HepG2 (cell line): ENCODE measurements around the gene VAMP8. TPM values are rescaled to one million over a fixed set of nuclear protein-coding genes. Genes with fewer than 3 reads are reported as not detected.

ENCODE experiments used
- ATAC-seq: fragments of 200-7000 bp; cut with Tn5 transposase; 3 replicates; pipeline ENCODE4 v1.9.1; 2020; ENCODE audit warnings: mild to moderate bottlenecking, moderate library complexity
- BruUV-seq: library from RNA; stranded (reverse); fragments of 400-500 nt; replicated peaks from 2 replicates; lab custom pipeline; 2021; lab: Mats Ljungman, UMichigan
- CTCF ChIA-PET: fragments of 300-600 bp; formaldehyde crosslinking; extraction: SDS; loops from one replicate; lab custom pipeline; 2021; ENCODE audit warnings: low total read pairs, inconsistent platforms, low intra/inter-chr PET ratio; lab: Yijun Ruan, JAX
- POLR2A ChIA-PET: fragments of 350-600 bp; sonication (Branson Sonifier 250); formaldehyde crosslinking; loops from one replicate; lab custom pipeline; 2020; ENCODE audit warnings: antibody characterized with exemption, inconsistent platforms; lab: Yijun Ruan, JAX
- DNase-seq: peaks from one replicate; pipeline ENCODE4 v3.0.0-alpha.2; 2015; ENCODE audit warnings: low spot score
- FAIRE-seq: peaks from 3 replicates; lab custom pipeline; 2011; peaks lifted over from hg19 to GRCh38; lab: Jason Lieb, UNC
- H2AFZ ChIP-seq: one replicate; pipeline ENCODE4 v1.6.1; 2011; ENCODE audit warnings: low read length, inconsistent platforms
- H3K27ac ChIP-seq: fragments of 300-600 bp; 3 replicates; pipeline ENCODE4 v1.8.0; 2011; ENCODE audit warnings: mixed run types, mild to moderate bottlenecking, mixed read lengths, low read length, inconsistent platforms; ENCODE audit not compliant: insufficient read depth; ENCODE audit errors: extremely low read length
- H3K27me3 ChIP-seq, 2 experiments: fragments of 200-600 bp in 1 of 2; 2 replicates in 1 of 2; 3 replicates in 1 of 2; pipeline versions ENCODE4 v1.6.0 to v1.8.0; 2011; ENCODE audit warnings: low read length in 2 of 2, mild to moderate bottlenecking in 2 of 2, moderate library complexity in 2 of 2, inconsistent platforms in 1 of 2; ENCODE audit not compliant: insufficient read depth in 2 of 2, control insufficient read depth in 1 of 2
- H3K36me3 ChIP-seq, 2 experiments: fragments of 200-600 bp in 1 of 2; replicated peaks in 1 of 2; 2 replicates in 1 of 2; 3 replicates in 1 of 2; pipeline versions ENCODE4 v1.5.1 to v1.8.0; 2011; ENCODE audit warnings: low read length in 2 of 2, inconsistent platforms in 1 of 2; ENCODE audit not compliant: insufficient read depth in 2 of 2, control insufficient read depth in 1 of 2
- H3K4me1 ChIP-seq: 2 replicates; pipeline ENCODE4 v1.5.1; 2012; ENCODE audit warnings: low read length, inconsistent platforms; ENCODE audit not compliant: insufficient read depth
- H3K4me2 ChIP-seq: 2 replicates; pipeline ENCODE4 v1.6.0; 2011; ENCODE audit warnings: low read depth, low read length, inconsistent platforms
- H3K4me3 ChIP-seq, 3 experiments: fragments of 200-600 bp in 1 of 3; sonication (generic), shearing (Covaris generic) in 1 of 3; replicated peaks in 1 of 3; 2 replicates each; pipeline ENCODE4 v1.5.1; 2011 to 2016; ENCODE audit warnings: low read length in 3 of 3, inconsistent platforms in 2 of 3, low read depth in 2 of 3, mild to moderate bottlenecking in 2 of 3, control low read depth in 1 of 3, mixed read lengths in 1 of 3; ENCODE audit not compliant: insufficient read depth in 1 of 3
- H3K79me2 ChIP-seq: one replicate; pipeline ENCODE4 v1.6.1; 2011; ENCODE audit warnings: low read length, inconsistent platforms; ENCODE audit not compliant: insufficient read depth
- H3K9ac ChIP-seq: 2 replicates; pipeline ENCODE4 v1.6.0; 2011; ENCODE audit warnings: mild to moderate bottlenecking, low read depth, low read length, inconsistent platforms; ENCODE audit not compliant: insufficient read depth
- H3K9me3 ChIP-seq: 2 replicates; pipeline ENCODE4 v1.5.1; 2012; ENCODE audit warnings: mild to moderate bottlenecking, low read length
- H4K20me1 ChIP-seq: 2 replicates; pipeline ENCODE4 v1.6.0; 2011; ENCODE audit warnings: inconsistent platforms, mild to moderate bottlenecking, low read length, moderate library complexity; ENCODE audit not compliant: insufficient read depth
- AGO1 ChIP-seq: fragments of 200-400 bp; formaldehyde crosslinking; IDR thresholded peaks from 2 replicates; pipeline ENCODE4 v1.6.1; 2017; ENCODE audit warnings: mild to moderate bottlenecking, low read depth, low read length, moderate library complexity; ENCODE audit not compliant: poor library complexity, severe bottlenecking
- DMAP1 ChIP-seq: IDR thresholded peaks from 2 replicates; pipeline ENCODE4 v1.6.1; 2016
- EHMT2 ChIP-seq: fragments of 200-600 bp; sonication (generic); IDR thresholded peaks from 2 replicates; pipeline ENCODE4 v1.7.0; 2017; ENCODE audit warnings: antibody characterized with exemption, low read depth, low read length, borderline replicate concordance
- ELF3 ChIP-seq: IDR thresholded peaks from 2 replicates; pipeline ENCODE4 v1.6.1; 2016; ENCODE audit warnings: missing genetic modification reagents, missing compliant biosample characterization
- HDAC6 ChIP-seq: fragments of 200-600 bp; sonication (generic); IDR thresholded peaks from 2 replicates; pipeline ENCODE4 v1.7.0; 2017; ENCODE audit warnings: mild to moderate bottlenecking, antibody characterized with exemption, low read length, low read depth
- HNRNPH1 ChIP-seq: fragments of 200-400 bp; formaldehyde crosslinking; optimal IDR thresholded peaks from 2 replicates; pipeline ENCODE3; 2017; ENCODE audit warnings: mild to moderate bottlenecking, low read depth, low read length
- KAT8 ChIP-seq: IDR thresholded peaks from 2 replicates; pipeline ENCODE4 v1.6.1; 2016; ENCODE audit warnings: missing genetic modification reagents, missing compliant biosample characterization
- KDM2A ChIP-seq: sonication (generic); formaldehyde crosslinking; IDR thresholded peaks from 2 replicates; pipeline ENCODE4 v1.4.0; 2020; ENCODE audit warnings: low read depth, missing genetic modification reagents, borderline replicate concordance
- PRPF4 ChIP-seq: fragments of 200-400 bp; formaldehyde crosslinking; IDR thresholded peaks from 2 replicates; pipeline ENCODE4 v1.6.1; 2016; ENCODE audit warnings: low read length, low read depth; ENCODE audit not compliant: poor library complexity, severe bottlenecking
- SMAD3 ChIP-seq: sonication (generic); formaldehyde crosslinking; IDR thresholded peaks from 2 replicates; pipeline ENCODE4 v1.4.0; 2020; ENCODE audit warnings: missing genetic modification reagents
- ZBTB20 ChIP-seq: sonication (generic); formaldehyde crosslinking; IDR thresholded peaks from 2 replicates; pipeline ENCODE4 v1.8.1; 2023; ENCODE audit warnings: missing genetic modification reagents, low read depth, mild to moderate bottlenecking, borderline replicate concordance
- ZNF737 ChIP-seq: sonication (generic); formaldehyde crosslinking; IDR thresholded peaks from 2 replicates; pipeline ENCODE4 v1.5.0; 2020; ENCODE audit warnings: missing genetic modification reagents, mild to moderate bottlenecking, borderline replicate concordance
- WGBS: methylation state at CpG from one replicate; pipeline ENCODE4 v1.1.6; 2017; ENCODE audit warnings: low lambda C conversion rate; 5-methylcytosine and 5-hydroxymethylcytosine counted together
- in situ Hi-C: cut with HindIII; loops from 2 replicates; pipeline ENCODE4 v1.10.0; 2017; ENCODE audit warnings: low pct_unique_long_range_greater_than_20kb; ENCODE audit not compliant: extremely low pct_ligation_motif_present
- intact Hi-C: fragments of 100-400 bp; cut with micrococcal nuclease; formaldehyde crosslinking; loops from one replicate; pipeline ENCODE4 v1.10.0; 2022; ENCODE audit not compliant: unreplicated experiment
- polyA plus RNA-seq, 8 experiments: library from polyadenylated mRNA; depleted of rRNA in 3 of 8; stranded (reverse) in 7 of 8; unstranded in 1 of 8; fragments of >200 nt; fragmentation: Illumina TruSeq in 4 of 8; extraction: Trizol in 4 of 8; gene quantifications; 2 replicates each; pipeline versions ENCODE4 v1.2.1 to v1.2.3, GENCODE V29; 2011 to 2016; ENCODE audit warnings: low read depth in 4 of 8, missing spikeins in 1 of 8, mixed read lengths in 1 of 8; ENCODE audit not compliant: insufficient read depth in 1 of 8
- total RNA-seq, 5 experiments: library from RNA; depleted of rRNA; stranded (reverse); fragments of >200 nt; fragmentation: Illumina TruSeq; extraction: Trizol; gene quantifications; 2 replicates each; pipeline ENCODE4 v1.2.3, GENCODE V29; 2016; ENCODE audit warnings: low read depth in 1 of 5
- TF ChIP-seq, protein P1 (sequence below), 2 experiments: sonication (generic) in 1 of 2; formaldehyde crosslinking in 1 of 2; IDR thresholded peaks; 2 replicates each; pipeline versions ENCODE4 v1.4.0 to v1.6.1; 2018 to 2020; ENCODE audit warnings: missing genetic modification reagents in 2 of 2, borderline replicate concordance in 1 of 2, low read depth in 1 of 2, mild to moderate bottlenecking in 1 of 2, missing biosample characterization in 1 of 2
- TF ChIP-seq, protein P2 (sequence below): sonication (generic); formaldehyde crosslinking; IDR thresholded peaks from 2 replicates; pipeline ENCODE4 v1.4.0; 2020; ENCODE audit warnings: missing genetic modification reagents, borderline replicate concordance

Gene VAMP8
- total and polyA plus RNA-seq, 2 of the 13 experiments (the other 11 are each of a cell fraction or from before 2014, with no cell fraction given): 83.3 to 157 TPM

DNA sequence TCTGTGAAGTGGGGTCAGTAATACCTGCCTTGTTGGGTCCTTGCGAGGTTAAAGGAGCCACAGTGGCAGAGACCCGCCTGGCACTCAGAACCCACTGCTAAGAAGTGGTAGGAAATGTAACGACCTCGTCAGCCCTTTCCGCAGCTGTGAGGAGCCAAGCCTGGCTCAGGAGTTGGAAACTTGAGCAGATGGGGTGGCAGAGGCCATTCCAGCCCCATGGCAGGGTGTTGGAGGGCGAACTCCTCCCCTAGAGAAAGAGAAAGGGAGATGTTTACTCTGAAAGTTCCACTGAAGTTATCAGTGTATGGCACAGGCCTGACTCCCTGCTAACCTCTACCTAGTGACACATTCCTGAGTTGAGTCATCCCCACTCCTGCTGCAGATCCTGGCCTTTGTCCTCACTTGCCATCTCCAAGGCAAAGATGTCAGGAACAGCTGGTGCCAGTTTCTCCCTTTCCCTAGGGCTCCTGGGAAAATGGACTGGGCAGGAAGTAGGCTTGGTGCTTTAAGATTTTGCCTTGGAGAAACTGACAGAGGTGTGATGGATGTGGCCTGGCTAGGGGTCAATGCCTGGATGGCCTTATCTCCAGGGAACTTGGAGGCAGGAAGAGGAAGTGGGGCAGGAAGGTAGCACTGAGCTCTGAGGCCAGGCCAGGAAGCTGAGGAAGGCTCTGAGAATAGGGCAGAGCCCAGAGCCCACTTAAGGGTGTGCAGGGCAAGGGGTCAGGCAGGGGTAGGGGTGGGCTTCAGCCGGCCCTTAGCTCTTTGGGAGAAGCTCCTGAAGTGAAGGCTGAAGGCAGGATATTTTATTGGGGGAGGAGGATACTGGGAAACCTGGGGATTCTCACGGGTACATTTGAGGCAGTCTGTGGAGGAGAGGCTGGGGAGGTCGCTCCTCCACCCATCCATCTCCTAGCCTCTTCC lies 7.7 kb downstream of the VAMP8 start:
- H3K27ac ChIP-seq: peak overlapping the region; percentile 99
- peak overlapping the region; percentile 64 to 83 (median 65) for H3K4me3 ChIP-seq
- CTCF ChIA-PET: no interaction called here
- ATAC-seq (peak; percentile 88), DNase-seq (peak; percentile 96), FAIRE-seq (peak; percentile 97)
- BruUV-seq: TSS peak; percentile 82
- peak overlapping the region; percentile 96 for H3K9ac ChIP-seq
- peaks cover 0 to 7% of the 10 kb centered on the region in 2 experiments; a peak in 4 of 5 replicates for H3K36me3 ChIP-seq
- peak overlapping the region; percentile 100 for H3K4me2 ChIP-seq
- in situ Hi-C loops (no loop called here), intact Hi-C loops (loop anchor here (1.0 to 2.0 kb wide), 5 partner anchors 8 to 32 kb away; partner anchors contain the start of genes RNF181, TMEM150A, USP39 and VAMP8)
- 15% methylated on average over 9 of the region's 9 CpGs for WGBS
- H3K79me2 ChIP-seq: no peaks in the 10 kb centered on the region
- H3K27me3 ChIP-seq: no peaks in the 10 kb centered on the region
- H3K9me3 ChIP-seq: no peaks in the 10 kb centered on the region
- H4K20me1 ChIP-seq: no peaks in the 10 kb centered on the region
- H3K4me1 ChIP-seq: peaks cover 80% of the 10 kb centered on the region
- POLR2A ChIA-PET: interaction anchor here (0.6 to 22.7 kb wide), 17 partner anchors 8 to 259 kb away, joined by 3 to 795 read pairs (median 4); partner anchors contain the start of genes C2orf68, GGCX, MAT2A and RNF181
- H2AFZ ChIP-seq: no peak overlapping the region
- peak; percentile 72; the same call in 1 of the 2 replicates for TF ChIP-seq DMAP1 (CRISPR knock-in tag)
- TF ChIP-seq, protein P1, sequence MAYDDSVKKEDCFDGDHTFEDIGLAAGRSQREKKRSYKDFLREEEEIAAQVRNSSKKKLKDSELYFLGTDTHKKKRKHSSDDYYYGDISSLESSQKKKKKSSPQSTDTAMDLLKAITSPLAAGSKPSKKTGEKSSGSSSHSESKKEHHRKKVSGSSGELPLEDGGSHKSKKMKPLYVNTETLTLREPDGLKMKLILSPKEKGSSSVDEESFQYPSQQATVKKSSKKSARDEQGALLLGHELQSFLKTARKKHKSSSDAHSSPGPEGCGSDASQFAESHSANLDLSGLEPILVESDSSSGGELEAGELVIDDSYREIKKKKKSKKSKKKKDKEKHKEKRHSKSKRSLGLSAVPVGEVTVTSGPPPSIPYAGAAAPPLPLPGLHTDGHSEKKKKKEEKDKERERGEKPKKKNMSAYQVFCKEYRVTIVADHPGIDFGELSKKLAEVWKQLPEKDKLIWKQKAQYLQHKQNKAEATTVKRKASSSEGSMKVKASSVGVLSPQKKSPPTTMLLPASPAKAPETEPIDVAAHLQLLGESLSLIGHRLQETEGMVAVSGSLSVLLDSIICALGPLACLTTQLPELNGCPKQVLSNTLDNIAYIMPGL (CRISPR knock-in tag; IDR thresholded peaks at IDR 0.05; ENCODE audit: borderline replicate concordance in 1 of 2, low read depth in 1 of 2): peak in 1 of 2 experiments; percentile 57; a peak in 3 of 4 replicates
- TF ChIP-seq, protein P2, sequence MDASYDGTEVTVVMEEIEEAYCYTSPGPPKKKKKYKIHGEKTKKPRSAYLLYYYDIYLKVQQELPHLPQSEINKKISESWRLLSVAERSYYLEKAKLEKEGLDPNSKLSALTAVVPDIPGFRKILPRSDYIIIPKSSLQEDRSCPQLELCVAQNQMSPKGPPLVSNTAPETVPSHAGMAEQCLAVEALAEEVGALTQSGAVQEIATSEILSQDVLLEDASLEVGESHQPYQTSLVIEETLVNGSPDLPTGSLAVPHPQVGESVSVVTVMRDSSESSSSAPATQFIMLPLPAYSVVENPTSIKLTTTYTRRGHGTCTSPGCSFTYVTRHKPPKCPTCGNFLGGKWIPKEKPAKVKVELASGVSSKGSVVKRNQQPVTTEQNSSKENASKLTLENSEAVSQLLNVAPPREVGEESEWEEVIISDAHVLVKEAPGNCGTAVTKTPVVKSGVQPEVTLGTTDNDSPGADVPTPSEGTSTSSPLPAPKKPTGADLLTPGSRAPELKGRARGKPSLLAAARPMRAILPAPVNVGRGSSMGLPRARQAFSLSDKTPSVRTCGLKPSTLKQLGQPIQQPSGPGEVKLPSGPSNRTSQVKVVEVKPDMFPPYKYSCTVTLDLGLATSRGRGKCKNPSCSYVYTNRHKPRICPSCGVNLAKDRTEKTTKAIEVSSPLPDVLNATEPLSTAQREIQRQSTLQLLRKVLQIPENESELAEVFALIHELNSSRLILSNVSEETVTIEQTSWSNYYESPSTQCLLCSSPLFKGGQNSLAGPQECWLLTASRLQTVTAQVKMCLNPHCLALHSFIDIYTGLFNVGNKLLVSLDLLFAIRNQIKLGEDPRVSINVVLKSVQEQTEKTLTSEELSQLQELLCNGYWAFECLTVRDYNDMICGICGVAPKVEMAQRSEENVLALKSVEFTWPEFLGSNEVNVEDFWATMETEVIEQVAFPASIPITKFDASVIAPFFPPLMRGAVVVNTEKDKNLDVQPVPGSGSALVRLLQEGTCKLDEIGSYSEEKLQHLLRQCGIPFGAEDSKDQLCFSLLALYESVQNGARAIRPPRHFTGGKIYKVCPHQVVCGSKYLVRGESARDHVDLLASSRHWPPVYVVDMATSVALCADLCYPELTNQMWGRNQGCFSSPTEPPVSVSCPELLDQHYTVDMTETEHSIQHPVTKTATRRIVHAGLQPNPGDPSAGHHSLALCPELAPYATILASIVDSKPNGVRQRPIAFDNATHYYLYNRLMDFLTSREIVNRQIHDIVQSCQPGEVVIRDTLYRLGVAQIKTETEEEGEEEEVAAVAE (CRISPR knock-in tag): peak; percentile 82; the same call in 1 of the 2 replicates
- TF ChIP-seq HDAC6: 0 out of 2 replicates have a peak, but pooled peaks have one; percentile 49
- TF ChIP-seq EHMT2: peak; percentile 31; the same call in 1 of the 2 replicates
- TF ChIP-seq HNRNPH1: peak; percentile 61
- TF ChIP-seq ZBTB20 (CRISPR knock-in tag): no peak
- TF ChIP-seq AGO1: no peak
- TF ChIP-seq PRPF4: no peak
- peak; percentile 30 for TF ChIP-seq KAT8 (CRISPR knock-in tag)
- TF ChIP-seq ELF3: peak; percentile 85; the same call in 1 of the 2 replicates
- TF ChIP-seq KDM2A: peak; percentile 41; the same call in 1 of the 2 replicates
- peak; percentile 98 for TF ChIP-seq ZNF737 (CRISPR knock-in tag)
- TF ChIP-seq SMAD3 (CRISPR knock-in tag): peak; percentile 61; the same call in 1 of the 2 replicates
